CD4-positive, alpha-beta T cell treated with Interleukin-4 for 4 hours (primary cell): ENCODE measurements around the gene AVPR2.

Source experiments
- DNase-seq: peaks from one replicate; pipeline ENCODE4 v3.0.0-alpha.2; 2020

Gene AVPR2

DNA sequence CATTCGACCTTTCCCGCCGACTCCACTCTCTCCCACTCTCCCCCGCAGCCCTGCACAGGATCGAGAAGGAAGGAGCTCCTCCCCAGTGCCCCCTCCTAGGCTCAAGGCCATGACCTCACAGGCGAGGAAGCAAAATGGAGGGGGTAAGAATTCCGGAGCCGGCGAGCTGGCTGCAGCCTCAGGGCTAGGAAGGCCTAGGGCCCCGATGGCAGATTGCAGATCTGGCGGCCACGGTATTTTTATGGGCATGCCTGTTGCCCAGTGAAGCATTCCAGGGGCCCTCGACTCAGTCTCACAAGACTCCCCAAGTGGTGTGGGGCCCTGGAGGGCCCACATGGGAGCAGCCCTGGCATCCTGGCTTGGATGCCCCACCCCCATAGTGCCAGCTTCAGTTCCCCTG is 17.6 kb upstream of the AVPR2 start:
- DNase-seq = no peak

DNA sequence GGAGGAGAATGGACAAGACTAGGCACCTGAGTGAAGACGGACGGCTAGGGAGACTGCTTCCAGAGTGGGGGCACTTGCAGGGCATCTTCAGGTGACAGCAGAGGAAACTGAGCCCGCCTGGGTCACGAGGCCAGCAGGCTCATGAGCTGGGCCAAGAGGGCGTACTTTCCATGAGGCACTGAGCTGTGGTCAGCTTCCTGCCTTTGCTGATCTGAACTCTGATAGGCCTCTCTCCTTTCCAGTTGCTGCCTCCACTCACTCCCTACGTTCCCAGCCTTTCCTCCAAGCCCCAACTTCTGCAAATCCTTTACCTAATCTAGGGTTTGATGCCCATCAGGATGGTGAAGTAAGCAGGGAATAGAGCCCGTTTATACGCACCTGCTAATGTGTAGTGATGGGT is 17.1 kb upstream of the AVPR2 start:
- no peak for DNase-seq

GRCh38 chrX:153888344-153888743 is 16.1 kb upstream of the AVPR2 start:
- no peak for DNase-seq

DNA sequence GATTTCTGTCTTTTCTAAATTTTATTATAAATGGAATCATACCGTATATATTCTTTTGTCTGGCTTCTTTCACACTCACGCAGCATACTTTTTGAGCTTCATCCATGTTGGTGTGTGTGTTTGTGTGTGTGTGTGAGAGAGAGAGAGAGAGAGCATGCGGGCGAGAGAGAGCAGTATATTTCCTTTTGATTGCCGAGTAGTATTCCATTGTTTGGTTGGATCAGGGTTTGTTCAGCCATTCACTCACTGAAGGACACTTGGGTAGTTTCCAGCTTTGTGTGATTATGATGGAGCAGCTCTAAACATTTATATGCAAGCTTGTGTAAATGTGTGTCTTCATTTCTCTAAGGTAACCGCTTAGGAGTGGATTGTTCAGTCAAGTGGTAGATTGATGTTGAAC is 15.3 kb upstream of the AVPR2 start:
- no peak for DNase-seq

GRCh38 chrX:153897899-153898298 is 6.6 kb upstream of the AVPR2 start:
- DNase-seq = no peak

DNA sequence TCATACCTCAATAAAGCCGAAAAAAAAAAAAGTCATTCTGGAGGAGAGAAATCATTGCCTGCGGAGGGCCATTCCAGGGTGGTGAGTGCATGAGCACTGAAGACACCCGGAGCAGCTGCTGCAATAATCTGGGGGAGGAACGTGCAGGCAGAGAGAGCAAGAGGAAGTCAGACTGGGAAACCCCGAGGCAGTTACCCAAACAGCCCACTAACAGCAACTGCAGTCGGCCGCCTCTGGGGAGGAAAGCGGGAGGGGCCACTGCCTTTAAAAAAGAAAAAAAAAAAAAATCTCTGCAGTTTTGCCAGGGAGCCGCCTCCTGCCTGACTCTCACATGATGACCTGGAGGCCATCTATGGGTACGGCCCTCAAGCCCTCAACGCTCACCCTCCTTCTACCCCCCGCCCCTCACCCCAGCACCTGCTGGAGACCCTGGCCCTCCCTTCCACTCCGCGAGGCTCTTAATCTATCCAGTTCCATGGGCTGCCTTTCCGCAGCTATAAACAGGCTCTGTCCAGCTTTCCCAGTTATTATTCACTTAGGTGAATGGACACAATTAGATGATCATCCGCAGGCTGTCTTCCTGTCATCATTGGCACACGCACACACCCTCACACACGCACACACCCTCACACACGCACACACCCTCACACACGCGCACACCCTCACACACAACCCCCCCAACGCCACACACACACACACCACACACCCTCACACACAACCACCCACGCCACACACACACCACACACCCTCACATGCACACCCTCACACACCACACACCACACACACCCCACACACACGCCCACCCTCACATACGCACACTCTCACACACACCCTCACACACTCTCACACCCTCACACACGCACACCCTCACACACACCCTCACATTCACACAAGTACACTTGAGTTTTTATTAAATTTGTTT is 3.4 kb upstream of the AVPR2 start:
- DNase-seq = peak; percentile 66

DNA sequence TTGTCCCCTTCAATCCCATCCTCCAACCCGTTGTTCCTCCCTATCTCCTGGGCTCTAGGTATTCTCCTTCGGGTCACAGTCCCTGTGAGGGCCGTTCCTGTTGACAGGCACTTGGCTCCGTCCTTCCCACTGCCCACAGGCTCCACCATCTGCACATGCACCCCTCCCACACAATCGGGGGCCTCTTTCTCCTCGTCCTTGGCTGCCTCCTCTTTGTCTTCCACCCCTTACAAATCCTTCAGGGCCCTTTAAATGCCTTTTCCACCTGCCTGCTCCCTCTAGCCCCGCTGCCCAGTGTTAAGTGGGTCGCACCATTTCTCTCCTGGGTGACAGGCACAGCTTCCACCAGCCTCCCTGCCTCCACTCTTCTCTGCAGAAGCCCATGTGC is 2.7 kb upstream of the AVPR2 start:
- DNase-seq = no peak

GRCh38 chrX:153902385-153902784 is 2.1 kb upstream of the AVPR2 start:
- DNase-seq = no peak

DNA sequence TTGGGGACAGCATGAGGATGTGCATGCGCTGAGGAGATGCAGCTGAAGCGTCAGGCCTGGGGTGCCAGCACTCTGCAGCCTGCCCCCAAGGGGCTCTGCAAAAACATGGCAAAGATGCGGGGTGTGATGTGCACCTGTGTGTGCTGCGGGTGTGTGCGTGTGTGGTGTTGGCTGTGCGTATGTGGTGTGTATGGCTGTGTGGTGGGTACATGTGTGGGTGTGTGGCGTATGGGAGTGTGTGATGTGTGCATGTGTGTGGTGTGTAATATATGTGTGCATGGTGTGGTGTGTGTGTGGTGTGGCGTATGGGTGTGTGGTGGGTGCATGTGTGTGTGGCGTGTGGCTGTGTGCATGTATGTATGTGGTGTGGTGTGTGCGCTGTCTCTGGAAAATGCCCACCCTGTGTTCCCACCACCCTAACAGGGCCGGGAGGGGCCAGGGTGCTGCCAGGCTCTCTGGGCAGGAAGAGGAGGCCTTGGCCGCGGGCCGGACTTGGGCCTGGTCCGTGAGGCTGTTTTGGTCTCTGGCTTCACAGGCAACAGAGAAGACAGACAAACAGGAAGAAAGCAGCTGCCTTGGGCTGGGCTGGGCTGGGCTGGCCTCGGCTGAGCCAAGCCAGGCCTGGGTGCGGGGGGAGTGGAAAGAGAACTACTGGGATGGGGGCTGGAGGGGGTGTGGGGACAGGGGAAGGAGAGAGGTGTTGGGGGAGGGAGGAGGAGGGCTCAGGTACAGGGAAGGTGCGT is 1.1 kb upstream of the AVPR2 start:
- DNase-seq = no peak

DNA sequence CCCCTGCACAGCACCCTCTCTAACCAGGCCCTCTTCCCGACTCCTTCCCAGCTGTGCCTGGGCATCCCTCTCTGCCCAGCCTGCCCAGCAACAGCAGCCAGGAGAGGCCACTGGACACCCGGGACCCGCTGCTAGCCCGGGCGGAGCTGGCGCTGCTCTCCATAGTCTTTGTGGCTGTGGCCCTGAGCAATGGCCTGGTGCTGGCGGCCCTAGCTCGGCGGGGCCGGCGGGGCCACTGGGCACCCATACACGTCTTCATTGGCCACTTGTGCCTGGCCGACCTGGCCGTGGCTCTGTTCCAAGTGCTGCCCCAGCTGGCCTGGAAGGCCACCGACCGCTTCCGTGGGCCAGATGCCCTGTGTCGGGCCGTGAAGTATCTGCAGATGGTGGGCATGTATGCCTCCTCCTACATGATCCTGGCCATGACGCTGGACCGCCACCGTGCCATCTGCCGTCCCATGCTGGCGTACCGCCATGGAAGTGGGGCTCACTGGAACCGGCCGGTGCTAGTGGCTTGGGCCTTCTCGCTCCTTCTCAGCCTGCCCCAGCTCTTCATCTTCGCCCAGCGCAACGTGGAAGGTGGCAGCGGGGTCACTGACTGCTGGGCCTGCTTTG is 1.1 kb downstream of the AVPR2 start:
- DNase-seq = no peak

DNA sequence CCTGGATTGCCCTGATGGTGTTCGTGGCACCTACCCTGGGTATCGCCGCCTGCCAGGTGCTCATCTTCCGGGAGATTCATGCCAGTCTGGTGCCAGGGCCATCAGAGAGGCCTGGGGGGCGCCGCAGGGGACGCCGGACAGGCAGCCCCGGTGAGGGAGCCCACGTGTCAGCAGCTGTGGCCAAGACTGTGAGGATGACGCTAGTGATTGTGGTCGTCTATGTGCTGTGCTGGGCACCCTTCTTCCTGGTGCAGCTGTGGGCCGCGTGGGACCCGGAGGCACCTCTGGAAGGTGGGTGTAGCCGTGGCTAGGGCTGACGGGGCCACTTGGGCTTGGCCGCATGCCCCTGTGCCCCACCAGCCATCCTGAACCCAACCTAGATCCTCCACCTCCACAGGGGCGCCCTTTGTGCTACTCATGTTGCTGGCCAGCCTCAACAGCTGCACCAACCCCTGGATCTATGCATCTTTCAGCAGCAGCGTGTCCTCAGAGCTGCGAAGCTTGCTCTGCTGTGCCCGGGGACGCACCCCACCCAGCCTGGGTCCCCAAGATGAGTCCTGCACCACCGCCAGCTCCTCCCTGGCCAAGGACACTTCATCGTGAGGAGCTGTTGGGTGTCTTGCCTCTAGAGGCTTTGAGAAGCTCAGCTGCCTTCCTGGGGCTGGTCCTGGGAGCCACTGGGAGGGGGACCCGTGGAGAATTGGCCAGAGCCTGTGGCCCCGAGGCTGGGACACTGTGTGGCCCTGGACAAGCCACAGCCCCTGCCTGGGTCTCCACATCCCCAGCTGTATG is 1.8 kb downstream of the AVPR2 start:
- DNase-seq = peak; percentile 17

GRCh38 chrX:153907456-153907855 is 3.0 kb downstream of the AVPR2 start:
- DNase-seq = no peak

- DNase-seq = no peak
These were observed 3.9 kb downstream of the AVPR2 start for GRCh38 chrX:153908219-153908860.

DNA sequence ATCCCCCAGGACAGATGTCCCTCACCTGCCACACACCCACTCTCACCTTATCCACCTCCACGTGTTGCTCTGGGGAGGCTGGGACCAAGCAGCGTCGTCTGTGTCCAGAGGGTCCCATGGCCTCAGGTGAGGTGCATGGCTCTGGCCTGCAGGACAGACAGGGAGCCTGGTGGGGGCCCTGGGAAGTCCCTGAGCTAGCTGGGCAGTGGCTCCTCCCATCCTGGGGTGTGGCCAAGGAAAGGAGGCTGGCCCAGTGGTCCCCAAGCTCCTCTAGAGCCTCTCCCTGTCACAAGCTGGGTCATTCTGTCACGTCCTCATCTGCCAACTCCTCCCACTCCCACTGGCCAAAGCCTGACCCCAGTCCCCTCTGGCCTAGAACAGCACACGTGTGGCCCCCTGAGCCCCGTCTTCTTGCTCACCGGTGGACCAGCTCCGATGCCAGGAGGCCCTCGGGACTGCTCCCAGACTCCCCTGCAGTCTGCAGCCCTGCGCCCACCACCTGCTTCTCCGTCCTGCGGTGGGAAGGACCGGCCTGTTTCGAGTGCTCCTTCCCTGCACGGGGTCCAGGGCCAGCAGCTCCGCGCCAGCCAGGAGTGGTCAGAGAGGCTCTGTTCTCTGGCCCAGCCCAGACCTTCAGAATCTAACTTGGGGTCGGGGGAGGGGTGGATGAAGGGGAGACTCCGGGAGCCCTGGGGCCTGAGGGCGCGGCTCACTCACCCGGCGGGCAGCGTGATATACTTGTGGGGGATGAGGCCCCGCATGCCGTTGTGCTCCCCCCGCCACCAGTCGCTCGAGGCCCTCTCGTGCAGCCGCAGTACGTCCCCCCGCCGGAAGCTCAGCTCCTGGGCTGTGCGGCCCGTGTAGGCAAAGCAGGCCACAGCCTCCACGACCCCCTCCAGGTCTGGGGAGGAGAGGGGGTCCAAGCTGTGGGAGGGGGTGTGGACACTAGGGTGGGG is 4.8 kb downstream of the AVPR2 start:
- DNase-seq = no peak

DNA sequence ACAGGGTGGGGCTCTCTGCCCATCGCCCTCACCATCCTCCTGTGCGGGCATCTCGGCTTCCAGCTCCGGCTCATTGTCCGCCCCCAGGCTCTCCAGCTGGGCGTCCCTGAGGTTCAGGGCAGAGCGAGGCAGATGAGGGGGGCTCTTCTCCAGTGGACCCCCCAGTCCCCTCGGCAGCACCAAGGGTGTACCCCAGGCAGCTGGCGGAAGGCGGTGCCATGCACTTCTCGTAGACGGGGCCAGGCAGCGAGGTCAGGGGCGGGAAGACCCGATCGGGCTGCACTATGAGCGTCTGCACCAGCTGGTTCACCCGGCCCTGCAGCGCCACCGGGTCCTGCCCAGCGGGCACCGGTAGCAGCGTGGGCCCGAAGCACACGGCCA is 5.5 kb downstream of the AVPR2 start:
- DNase-seq = no peak

GRCh38 chrX:153910446-153910845 is 6.0 kb downstream of the AVPR2 start:
- no peak for DNase-seq

DNA sequence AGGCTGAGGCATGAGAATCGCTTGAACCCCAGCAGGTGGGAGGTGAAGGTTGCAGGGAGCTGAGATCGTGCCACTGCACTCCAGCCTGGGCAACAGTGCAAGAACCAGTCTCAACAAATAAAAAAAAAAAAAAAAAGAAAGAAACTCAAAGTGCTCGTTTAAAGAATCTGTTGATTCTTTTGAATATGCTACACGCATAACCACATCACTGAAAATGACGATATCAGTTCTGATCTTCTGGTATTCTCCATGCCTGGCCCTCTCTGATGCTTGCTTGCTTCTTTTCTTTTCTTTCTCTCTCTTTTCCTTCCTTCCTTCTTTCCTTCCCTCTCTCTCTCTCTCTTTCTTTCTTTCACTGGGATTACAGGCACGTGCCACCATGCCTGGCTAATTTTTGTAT is 7.3 kb downstream of the AVPR2 start:
- DNase-seq = no peak

DNA sequence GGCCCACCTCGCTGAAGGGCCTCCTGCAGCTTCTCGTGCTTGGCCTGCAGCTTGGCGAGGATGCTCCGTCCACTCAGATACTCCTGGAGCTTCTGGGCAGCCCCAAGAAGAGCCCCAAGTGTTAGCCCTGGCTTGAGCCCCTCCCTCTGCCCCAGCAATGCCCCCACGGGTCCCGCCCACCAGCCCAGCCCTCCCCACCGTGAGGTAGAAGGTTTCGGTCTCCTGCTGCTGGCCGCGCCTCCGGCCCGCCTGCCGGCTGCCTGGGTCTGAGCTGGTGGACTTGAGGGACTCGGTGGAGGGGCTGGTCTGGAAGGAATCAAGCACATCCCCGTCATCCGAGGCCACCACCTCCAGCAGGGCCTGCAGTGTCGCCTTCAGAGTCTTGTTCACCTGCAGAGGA is 8.7 kb downstream of the AVPR2 start:
- no peak for DNase-seq

- DNase-seq = no peak
These were observed 9.2 kb downstream of the AVPR2 start for GRCh38 chrX:153913701-153914100.

DNA sequence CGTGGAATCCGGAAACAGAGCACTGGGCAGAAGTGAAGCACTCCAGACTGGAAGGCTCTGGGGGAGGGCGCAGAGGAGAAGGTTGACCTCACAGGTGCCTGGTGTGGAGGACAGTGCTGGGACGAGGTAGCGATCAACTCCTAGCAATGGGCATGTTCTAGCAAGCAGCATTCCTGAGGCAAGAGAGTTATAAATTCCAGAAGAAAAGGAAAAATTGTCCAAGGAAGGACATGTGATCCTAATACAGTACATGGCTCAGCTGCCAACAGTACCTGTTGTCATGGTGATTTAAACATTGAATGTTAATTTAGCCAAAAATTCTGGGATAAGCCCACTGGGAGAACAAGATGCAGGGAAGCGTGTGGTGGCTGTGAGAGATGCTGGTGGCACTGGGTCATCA is 13.4 kb downstream of the AVPR2 start:
- no peak for DNase-seq

GRCh38 chrX:153919281-153919680 is 14.8 kb downstream of the AVPR2 start:
- no peak for DNase-seq
